ENCODE data around the gene TIAM2.
A peak's percentile ranks its signal among the peaks of the same experiment; 100 is the strongest.

The TIAM2 gene

DNA sequence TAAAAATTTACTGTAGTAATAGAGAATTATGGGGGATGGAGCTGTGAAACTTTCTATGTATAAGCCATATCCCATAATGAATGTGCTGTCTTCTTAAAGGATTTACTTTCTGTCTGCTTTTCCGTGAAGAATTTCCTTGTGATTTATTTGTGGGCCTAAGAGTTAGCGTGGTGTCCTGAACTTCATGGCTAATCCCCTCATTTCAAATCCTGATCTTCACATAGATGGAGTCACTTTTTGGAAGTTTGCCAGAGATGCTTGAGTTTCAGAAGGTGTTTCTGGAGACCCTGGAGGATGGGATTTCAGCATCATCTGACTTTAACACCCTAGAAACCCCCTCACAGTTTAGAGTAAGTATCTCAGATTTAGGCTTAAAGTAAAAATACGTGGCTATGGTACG is 249.3 kb downstream of the TIAM2 start:
- TF ChIP-seq, protein P1, sequence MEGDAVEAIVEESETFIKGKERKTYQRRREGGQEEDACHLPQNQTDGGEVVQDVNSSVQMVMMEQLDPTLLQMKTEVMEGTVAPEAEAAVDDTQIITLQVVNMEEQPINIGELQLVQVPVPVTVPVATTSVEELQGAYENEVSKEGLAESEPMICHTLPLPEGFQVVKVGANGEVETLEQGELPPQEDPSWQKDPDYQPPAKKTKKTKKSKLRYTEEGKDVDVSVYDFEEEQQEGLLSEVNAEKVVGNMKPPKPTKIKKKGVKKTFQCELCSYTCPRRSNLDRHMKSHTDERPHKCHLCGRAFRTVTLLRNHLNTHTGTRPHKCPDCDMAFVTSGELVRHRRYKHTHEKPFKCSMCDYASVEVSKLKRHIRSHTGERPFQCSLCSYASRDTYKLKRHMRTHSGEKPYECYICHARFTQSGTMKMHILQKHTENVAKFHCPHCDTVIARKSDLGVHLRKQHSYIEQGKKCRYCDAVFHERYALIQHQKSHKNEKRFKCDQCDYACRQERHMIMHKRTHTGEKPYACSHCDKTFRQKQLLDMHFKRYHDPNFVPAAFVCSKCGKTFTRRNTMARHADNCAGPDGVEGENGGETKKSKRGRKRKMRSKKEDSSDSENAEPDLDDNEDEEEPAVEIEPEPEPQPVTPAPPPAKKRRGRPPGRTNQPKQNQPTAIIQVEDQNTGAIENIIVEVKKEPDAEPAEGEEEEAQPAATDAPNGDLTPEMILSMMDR (IDR thresholded peaks at IDR 0.05; ENCODE audit: low read depth, low read length, missing control alignments): no peak
- H3K4me3 ChIP-seq (replicated peaks; ENCODE audit: low read depth, low read length): no peak overlapping the region
- no peak for DNase-seq (ENCODE audit: extremely low read depth, low read depth)

DNA sequence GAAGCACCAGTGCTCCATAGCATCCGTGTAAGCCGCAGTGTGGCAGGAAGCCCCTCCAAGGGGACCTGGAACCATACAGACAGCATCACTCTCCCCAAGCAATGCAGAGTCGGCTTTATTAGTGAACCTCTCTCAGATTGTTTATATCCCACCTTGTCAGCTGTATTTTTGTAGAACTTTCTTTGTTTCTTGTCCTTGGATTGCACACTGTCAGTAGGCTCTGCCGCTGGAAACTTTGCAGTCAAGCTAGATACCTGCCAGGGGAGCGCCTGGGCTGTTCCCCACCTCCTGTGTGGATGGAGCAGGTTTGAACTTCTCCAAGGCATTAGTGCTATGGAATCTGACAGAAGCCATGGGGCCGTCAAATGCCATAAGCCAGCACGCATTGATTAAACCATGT is 250.1 kb downstream of the TIAM2 start:
- no peak for DNase-seq (ENCODE audit: extremely low read depth, low read depth)
- TF ChIP-seq, protein P1 (IDR thresholded peaks at IDR 0.05; ENCODE audit: low read depth, low read length, missing control alignments): no peak
- H3K4me3 ChIP-seq (replicated peaks; ENCODE audit: low read depth, low read length): no peak overlapping the region

DNA sequence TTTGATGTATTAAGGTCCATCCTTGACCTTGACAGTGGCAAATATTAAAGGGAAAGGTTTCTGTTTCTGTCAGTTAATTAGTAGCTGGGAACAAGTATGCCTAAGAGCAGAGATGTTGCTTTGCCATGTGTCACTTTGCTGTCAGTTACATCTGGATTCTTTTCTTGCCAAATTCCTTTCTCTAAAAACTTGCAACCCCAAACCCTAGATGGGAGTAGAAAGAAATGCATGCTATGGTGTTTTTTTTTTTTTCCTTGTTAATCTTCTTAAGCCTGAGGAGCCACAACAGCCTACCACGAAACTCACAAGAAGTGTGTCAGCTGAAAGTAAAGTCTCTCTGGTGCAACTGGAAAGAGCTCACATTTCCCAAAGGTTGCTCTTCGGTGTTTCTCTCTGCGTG is 250.7 kb downstream of the TIAM2 start:
- no peak for DNase-seq (ENCODE audit: extremely low read depth, low read depth)
- no peak overlapping the region for H3K4me3 ChIP-seq (replicated peaks; ENCODE audit: low read depth, low read length)
- TF ChIP-seq, protein P1 (IDR thresholded peaks at IDR 0.05; ENCODE audit: low read depth, low read length, missing control alignments): no peak

DNA sequence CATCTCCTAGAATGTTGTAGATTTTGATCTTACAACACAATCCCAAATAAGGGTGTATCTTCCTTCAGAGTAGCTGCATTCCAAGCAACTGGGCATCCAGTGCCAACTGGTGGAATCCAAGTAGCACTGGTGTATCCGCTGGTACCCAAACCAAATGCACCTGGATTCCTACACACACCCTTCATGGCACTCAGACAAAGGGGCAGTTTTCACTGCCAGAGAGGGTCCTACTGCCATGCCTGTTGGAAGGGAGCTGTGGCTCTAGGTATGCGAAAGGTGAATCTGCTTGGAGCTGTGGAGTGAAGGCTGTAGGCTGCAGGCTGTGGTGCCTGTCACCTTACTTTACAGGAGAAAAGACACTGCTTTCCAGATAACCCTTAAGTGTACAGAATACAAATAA is 251.7 kb downstream of the TIAM2 start:
- no peak overlapping the region for H3K4me3 ChIP-seq (replicated peaks; ENCODE audit: low read depth, low read length)
- DNase-seq (ENCODE audit: extremely low read depth, low read depth): no peak
- TF ChIP-seq, protein P1 (IDR thresholded peaks at IDR 0.05; ENCODE audit: low read depth, low read length, missing control alignments): no peak

DNA sequence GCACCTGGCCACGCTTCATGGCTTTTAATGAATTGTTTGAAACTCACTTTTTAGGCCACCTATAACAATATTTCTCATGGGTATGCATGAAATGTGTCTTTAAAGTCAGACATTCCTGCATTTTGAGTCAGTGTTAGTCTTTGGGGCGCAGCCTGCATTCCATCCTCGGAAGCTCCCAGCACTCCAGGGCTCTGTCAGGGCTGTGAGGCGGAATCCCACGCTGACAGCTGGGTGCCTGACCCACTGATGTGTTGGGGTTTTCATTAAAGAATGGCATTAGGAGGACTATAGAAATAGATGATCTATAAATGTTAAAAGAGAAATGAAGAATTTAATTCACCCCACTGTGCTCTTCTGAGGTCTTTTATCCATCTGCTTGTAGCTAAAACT is 252.5 kb downstream of the TIAM2 start:
- TF ChIP-seq, protein P1 (IDR thresholded peaks at IDR 0.05; ENCODE audit: low read depth, low read length, missing control alignments): no peak

DNA sequence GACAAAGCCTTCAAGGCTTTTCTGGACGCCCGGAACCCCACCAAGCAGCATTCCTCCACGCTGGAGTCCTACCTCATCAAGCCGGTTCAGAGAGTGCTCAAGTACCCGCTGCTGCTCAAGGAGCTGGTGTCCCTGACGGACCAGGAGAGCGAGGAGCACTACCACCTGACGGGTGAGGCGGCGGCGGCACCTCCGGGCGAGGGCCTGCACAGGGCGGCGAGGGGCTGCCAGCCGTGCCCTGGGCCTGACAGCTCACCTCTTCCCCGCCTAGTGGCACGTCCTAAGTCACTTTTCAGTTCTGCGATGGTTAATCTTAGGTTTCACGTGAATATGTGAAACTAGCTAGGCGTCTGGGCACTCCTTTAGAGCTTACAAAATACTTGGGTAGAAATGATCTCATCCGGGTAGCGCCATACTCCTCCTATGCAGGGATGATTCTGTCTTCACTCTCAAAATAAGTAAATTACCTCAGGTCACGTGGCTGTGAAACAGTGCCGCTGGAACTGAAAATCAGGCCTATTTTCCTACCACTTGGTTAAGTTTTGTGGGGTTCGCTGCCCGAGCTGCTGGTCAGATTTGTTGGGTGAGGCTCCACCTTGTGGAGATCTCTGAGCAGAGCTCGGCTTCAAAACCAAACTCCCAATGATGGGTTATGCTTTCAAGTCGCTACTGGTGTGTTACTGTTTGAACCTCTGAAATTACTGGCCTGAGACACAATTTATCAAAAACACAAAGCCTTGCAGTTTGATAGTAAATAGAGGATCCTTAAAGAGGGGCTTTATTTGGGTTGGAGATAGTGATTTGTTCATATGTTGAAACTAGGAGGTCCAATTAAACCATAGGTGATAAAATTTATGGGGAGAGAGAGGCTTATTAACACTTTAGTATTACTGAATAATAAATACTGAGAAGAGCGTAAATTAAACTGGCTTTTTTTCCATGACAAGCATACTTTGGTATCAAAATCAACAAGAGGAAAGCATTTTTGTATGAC is 253.2 kb downstream of the TIAM2 start:
- TF ChIP-seq, protein P1 (IDR thresholded peaks at IDR 0.05; ENCODE audit: low read depth, low read length, missing control alignments): peak; percentile 78
- H3K4me3 ChIP-seq (replicated peaks; ENCODE audit: low read depth, low read length): no peak overlapping the region
- DNase-seq (ENCODE audit: extremely low read depth, low read depth): no peak

More for the DNA sequence above, 252.5 kb downstream of the TIAM2 start:
- no peak overlapping the region for H3K4me3 ChIP-seq (replicated peaks; ENCODE audit: low read depth, low read length)
- no peak for DNase-seq (ENCODE audit: extremely low read depth, low read depth)

Data from HFF-Myc (cell line).